ENCODE results near the gene PRR36. TPM values are rescaled to one million over a fixed set of nuclear protein-coding genes. Genes with fewer than 3 reads are reported as not detected.

Gene PRR36
- total RNA-seq, 2 experiments from 2014 or later, result 0.25 to 0.30 TPM

DNA sequence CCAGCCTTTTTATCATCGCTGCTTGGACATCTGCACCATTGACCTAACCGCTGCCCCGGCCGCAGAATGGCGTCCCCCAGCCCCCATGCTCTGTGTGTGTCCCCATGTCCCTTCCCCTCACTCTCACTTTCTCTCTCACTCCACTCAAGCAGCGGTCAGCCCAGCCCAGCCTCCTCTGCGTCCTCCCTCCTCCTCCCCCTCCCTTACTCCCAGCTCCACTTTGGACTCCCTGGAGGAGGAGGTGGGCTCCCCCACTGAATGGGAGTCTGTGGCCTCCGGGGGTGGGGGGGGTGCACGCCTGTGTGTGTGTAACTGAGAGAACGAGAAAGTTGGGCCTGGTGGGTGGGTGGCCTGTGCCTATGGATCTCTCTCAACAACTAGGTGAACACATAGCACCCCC, 31.7 kb upstream of the PRR36 start:
- Histone ChIP-seq H3K27me3 (ENCODE audit: control insufficient read depth in 1 of 2, insufficient read depth in 2 of 2, low read length in 2 of 2) (no peaks in the 10 kb centered on the region), H3K4me1 (ENCODE audit: insufficient read depth, low read length) (peaks cover 55% of the 10 kb centered on the region), H3K9me3 (ENCODE audit: control insufficient read depth in 1 of 2, insufficient read depth in 1 of 2, low read length in 2 of 2) (no peaks in the 10 kb centered on the region), H3K27ac (ENCODE audit: low read depth in 1 of 2, low read length in 2 of 2) (no peak overlapping the region), H3K36me3 (ENCODE audit: insufficient read depth, low read length) (peaks cover 42% of the 10 kb centered on the region), H3K4me3 (ENCODE audit: low read length) (no peak overlapping the region)
- TF ChIP-seq CTCF (IDR thresholded peaks at IDR 0.05), result no peak
- Mint-ChIP-seq H3K4me3 (peak overlapping the region; percentile 91), H3K27me3 (peaks cover 6% of the 10 kb centered on the region), H3K9me3 (no peaks in the 10 kb centered on the region), H3K36me3 (ENCODE audit: low read depth) (peaks cover 32% of the 10 kb centered on the region), H3K4me1 (ENCODE audit: low read depth) (peaks cover 26% of the 10 kb centered on the region), H3K27ac (peak overlapping the region; percentile 89)
- intact Hi-C loops (cut with DNase I, micrococcal nuclease), result loop anchor here in 1 of 2 experiments (10.0 kb wide), 1 partner anchor 371 kb away; the partner anchor contains the start of gene PNPLA6
- ATAC-seq (ENCODE audit: poor library complexity), result no peak
- ChIA-PET CTCF (no interaction called here), POLR2A (interaction anchor here (1.7 kb wide), 1 partner anchor 15 kb away, joined by 4 read pairs; the partner anchor contains the start of gene SNAPC2)
- DNase-seq, result peak in 1 of 14 experiments; percentile 37

- ATAC-seq (ENCODE audit: poor library complexity), result no peak
- POLR2A ChIA-PET, result interaction anchor here (1.7 kb wide), 1 partner anchor 16 kb away, joined by 4 read pairs; the partner anchor contains the start of gene SNAPC2
- peak overlapping the region; percentile 89 for H3K27ac Mint-ChIP-seq
- TF ChIP-seq CTCF (IDR thresholded peaks at IDR 0.05), result no peak
- Histone ChIP-seq H3K9me3 (ENCODE audit: control insufficient read depth in 1 of 2, insufficient read depth in 1 of 2, low read length in 2 of 2) (no peaks in the 10 kb centered on the region), H3K27me3 (ENCODE audit: control insufficient read depth in 1 of 2, insufficient read depth in 2 of 2, low read length in 2 of 2) (no peaks in the 10 kb centered on the region), H3K36me3 (ENCODE audit: insufficient read depth, low read length) (peaks cover 36% of the 10 kb centered on the region), H3K4me3 (ENCODE audit: low read length) (no peak overlapping the region), H3K4me1 (ENCODE audit: insufficient read depth, low read length) (peaks cover 55% of the 10 kb centered on the region), H3K27ac (ENCODE audit: low read depth in 1 of 2, low read length in 2 of 2) (no peak overlapping the region)
- peak overlapping the region; percentile 91 for H3K4me3 Mint-ChIP-seq
- H3K27me3 Mint-ChIP-seq, result peaks cover 6% of the 10 kb centered on the region
- H3K36me3 Mint-ChIP-seq (ENCODE audit: low read depth), result peaks cover 26% of the 10 kb centered on the region
- peaks cover 26% of the 10 kb centered on the region for H3K4me1 Mint-ChIP-seq (ENCODE audit: low read depth)
- H3K9me3 Mint-ChIP-seq, result no peaks in the 10 kb centered on the region
- intact Hi-C loops (cut with DNase I, micrococcal nuclease), result loop anchor here in 1 of 2 experiments (10.0 kb wide), 1 partner anchor 370 kb away; the partner anchor contains the start of gene PNPLA6
- CTCF ChIA-PET, result no interaction called here
- peak in 1 of 14 experiments; percentile 37 for DNase-seq
Measured at GRCh38 chr19:7905268-7905667, 31.1 kb upstream of the PRR36 start.

DNA sequence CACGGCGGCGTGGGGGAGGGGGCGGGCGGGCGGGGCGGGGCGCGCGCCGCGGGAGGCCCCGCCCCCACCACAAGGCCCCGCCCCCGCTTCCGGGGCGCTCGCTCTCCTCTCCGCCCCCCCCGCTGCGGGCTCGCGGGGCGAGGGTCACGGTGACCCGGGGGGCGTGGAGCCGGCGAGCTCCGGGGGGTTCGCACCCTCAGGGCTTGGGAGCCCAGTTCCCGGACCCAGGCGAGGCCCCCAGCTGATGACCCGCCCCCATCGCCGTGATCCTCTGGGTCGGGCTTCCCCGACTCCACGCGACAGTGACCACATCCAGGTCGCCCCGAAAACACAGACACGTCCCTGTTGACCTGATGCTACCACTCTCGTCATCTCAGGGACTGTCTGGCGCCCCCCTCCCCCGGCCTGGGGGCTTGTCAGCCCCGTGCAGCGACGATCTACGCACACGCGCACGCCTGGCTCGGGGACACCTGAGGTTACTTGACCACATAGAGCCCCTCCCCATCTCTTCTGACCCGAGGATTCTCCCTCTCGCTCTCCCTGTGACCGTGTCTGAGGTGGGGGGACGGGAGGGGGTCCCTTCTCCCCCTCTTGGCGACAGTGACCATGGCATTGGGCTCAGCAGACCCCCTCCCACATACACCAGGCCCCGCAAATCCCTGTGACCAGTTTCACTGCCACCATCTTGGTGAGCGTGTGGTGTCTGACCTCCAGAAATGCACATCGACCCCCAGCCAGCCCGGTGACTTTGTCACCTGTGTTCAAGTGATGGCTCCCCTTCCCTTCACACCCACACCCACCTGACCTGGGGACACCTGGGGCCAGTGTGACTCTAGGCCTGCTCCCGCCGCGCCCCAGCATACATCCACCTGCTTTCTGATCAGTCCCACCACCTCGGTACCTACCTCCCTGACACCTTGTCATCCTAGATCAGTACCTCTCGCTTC, 30.2 kb upstream of the PRR36 start:
- no peaks in the 10 kb centered on the region for H3K9me3 Mint-ChIP-seq
- peaks cover 26% of the 10 kb centered on the region for H3K4me1 Mint-ChIP-seq (ENCODE audit: low read depth)
- H3K36me3 Mint-ChIP-seq (ENCODE audit: low read depth), result peaks cover 26% of the 10 kb centered on the region
- peak overlapping the region; percentile 91 for H3K4me3 Mint-ChIP-seq
- Histone ChIP-seq H3K9me3 (ENCODE audit: control insufficient read depth in 1 of 2, insufficient read depth in 1 of 2, low read length in 2 of 2) (no peaks in the 10 kb centered on the region), H3K4me1 (ENCODE audit: insufficient read depth, low read length) (peaks cover 55% of the 10 kb centered on the region), H3K27ac (ENCODE audit: low read depth in 1 of 2, low read length in 2 of 2) (peak overlapping the region; percentile 68 to 87), H3K4me3 (ENCODE audit: low read length) (peak overlapping the region; percentile 85), H3K36me3 (ENCODE audit: insufficient read depth, low read length) (peaks cover 29% of the 10 kb centered on the region), H3K27me3 (ENCODE audit: control insufficient read depth in 1 of 2, insufficient read depth in 2 of 2, low read length in 2 of 2) (no peaks in the 10 kb centered on the region)
- DNase-seq, result peak in 8 of 14 experiments; percentile 30 to 93 (median 68)
- POLR2A ChIA-PET, result interaction anchor here (0.7 to 2.2 kb wide), 15 partner anchors 8 to 555 kb away, joined by 3 to 116 read pairs (median 4); partner anchors contain the start of genes ARHGEF18, PET100, PNPLA6 and SNAPC2
- peaks cover 6% of the 10 kb centered on the region for H3K27me3 Mint-ChIP-seq
- intact Hi-C loops (cut with DNase I, micrococcal nuclease), result loop anchor here in 1 of 2 experiments (1.0 to 10.0 kb wide), 3 partner anchors 16 to 370 kb away; partner anchors contain the start of genes PNPLA6, SNAPC2 and TIMM44
- no peak for TF ChIP-seq CTCF (IDR thresholded peaks at IDR 0.05)
- H3K27ac Mint-ChIP-seq, result peak overlapping the region; percentile 89
- ATAC-seq (ENCODE audit: poor library complexity), result peak; percentile 62
- CTCF ChIA-PET, result interaction anchor here (0.6 to 3.5 kb wide), 13 partner anchors 12 to 1544 kb away, joined by 3 to 26 read pairs (median 4); partner anchors contain the start of genes PRR36, SNAPC2, TIMM44 and TRAPPC5

Measured in CD4-positive, alpha-beta T cell (primary cell).